GM23338 (cell line): Measurements from ENCODE around the gene FKBP2. TPM values are rescaled to one million over a fixed set of nuclear protein-coding genes. Genes with fewer than 3 reads are reported as not detected.
A peak's percentile ranks its signal among the peaks of the same experiment; 100 is the strongest.

Experiments used
- ATAC-seq: fragments of 200-7000 bp; cut with Tn5 transposase; 3 replicates; pipeline ENCODE4 v1.9.1; 2020
- DNase-seq: peaks from one replicate; pipeline ENCODE4 v3.0.0-alpha.2; 2015; ENCODE audit warnings: low spot score
- H2AFZ ChIP-seq: fragments of 200-600 bp; sonication (generic); 2 replicates; pipeline ENCODE4 v1.8.0; 2016; ENCODE audit warnings: antibody characterized with exemption, mild to moderate bottlenecking, moderate library complexity
- H3F3A ChIP-seq: fragments of 200-600 bp; sonication (generic); replicated peaks from 2 replicates; pipeline ENCODE4 v1.8.0; 2017; ENCODE audit warnings: antibody characterized with exemption, mixed run types, low read depth
- H3K27ac ChIP-seq: fragments of 200-600 bp; sonication (generic); 2 replicates; pipeline ENCODE4 v1.6.1; 2016; ENCODE audit warnings: low read depth
- H3K27me3 ChIP-seq: fragments of 200-600 bp; sonication (generic); 2 replicates; pipeline ENCODE4 v1.8.0; 2016; ENCODE audit warnings: mild to moderate bottlenecking, mixed run types, moderate library complexity; ENCODE audit not compliant: insufficient read depth
- H3K36me3 ChIP-seq: fragments of 200-600 bp; sonication (generic); 2 replicates; pipeline ENCODE4 v1.8.0; 2016; ENCODE audit warnings: mild to moderate bottlenecking; ENCODE audit not compliant: insufficient read depth
- H3K4me1 ChIP-seq: fragments of 200-600 bp; sonication (generic); 2 replicates; pipeline ENCODE4 v1.8.0; 2016; ENCODE audit warnings: mild to moderate bottlenecking, moderate library complexity; ENCODE audit not compliant: insufficient read depth
- H3K4me2 ChIP-seq: fragments of 200-600 bp; sonication (generic); 2 replicates; pipeline ENCODE4 v1.7.1; 2017; ENCODE audit warnings: mixed run types
- H3K4me3 ChIP-seq: fragments of 200-600 bp; sonication (generic); 2 replicates; pipeline ENCODE4 v1.6.1; 2016; ENCODE audit warnings: mixed run types
- H3K79me2 ChIP-seq: fragments of 200-600 bp; sonication (generic); replicated peaks from 2 replicates; pipeline ENCODE4 v1.8.0; 2017; ENCODE audit warnings: mild to moderate bottlenecking; ENCODE audit not compliant: insufficient read depth
- H3K9me2 ChIP-seq: fragments of 200-600 bp; sonication (generic); 2 replicates; pipeline ENCODE4 v1.8.0; 2017; ENCODE audit not compliant: insufficient read depth
- H4K20me1 ChIP-seq: fragments of 200-600 bp; sonication (generic); replicated peaks from 2 replicates; pipeline ENCODE4 v1.8.0; 2017; ENCODE audit warnings: mild to moderate bottlenecking; ENCODE audit not compliant: insufficient read depth
- H3K27ac Mint-ChIP-seq: 2 replicates; pipeline ENCODE4 v1.8.0; 2020; ENCODE audit warnings: inconsistent platforms, mild to moderate bottlenecking, moderate library complexity, mixed read lengths
- H3K27me3 Mint-ChIP-seq: 3 replicates; pipeline ENCODE4 v1.8.0; 2022; ENCODE audit warnings: low read depth, mild to moderate bottlenecking, moderate library complexity, mixed read lengths, inconsistent platforms; ENCODE audit not compliant: insufficient read depth, poor library complexity
- H3K36me3 Mint-ChIP-seq: 3 replicates; pipeline ENCODE4 v1.8.0; 2021; ENCODE audit warnings: low read depth, mild to moderate bottlenecking, inconsistent platforms, moderate library complexity, mixed read lengths
- H3K4me1 Mint-ChIP-seq: 3 replicates; pipeline ENCODE4 v1.8.0; 2020; ENCODE audit warnings: mild to moderate bottlenecking, inconsistent platforms, mixed read lengths
- H3K4me3 Mint-ChIP-seq: 3 replicates; pipeline ENCODE4 v1.8.0; 2021; ENCODE audit warnings: moderate library complexity, mild to moderate bottlenecking, inconsistent platforms, mixed read lengths
- H3K9me3 Mint-ChIP-seq: 3 replicates; pipeline ENCODE4 v1.8.0; 2020; ENCODE audit warnings: moderate library complexity, mild to moderate bottlenecking, inconsistent platforms, mixed read lengths
- CTCF ChIP-seq, 2 experiments: fragments of 200-600 bp in 1 of 2; sonication (generic) in 1 of 2; conservative IDR thresholded peaks; 2 replicates each; pipeline versions ENCODE4 v1.5.1 to v1.6.1; 2016 to 2017; ENCODE audit warnings: antibody characterized with exemption in 2 of 2, low read depth in 2 of 2, mild to moderate bottlenecking in 2 of 2, moderate library complexity in 1 of 2
- EZH2phosphoT487 ChIP-seq: fragments of 200-600 bp; sonication (generic); IDR thresholded peaks from one replicate; pipeline ENCODE4 v1.8.1; 2018; ENCODE audit warnings: antibody characterized with exemption; ENCODE audit not compliant: unreplicated experiment
- JUNB ChIP-seq: IDR thresholded peaks from one replicate; pipeline ENCODE4 v1.6.1; 2016; ENCODE audit warnings: antibody characterized with exemption; ENCODE audit not compliant: unreplicated experiment
- STAT1 ChIP-seq: IDR thresholded peaks from one replicate; pipeline ENCODE4 v1.6.1; 2016; ENCODE audit warnings: antibody characterized with exemption; ENCODE audit not compliant: unreplicated experiment
- ZNF331 ChIP-seq: fragments of 250-450 bp; sonication (Bioruptor Pico); IDR thresholded peaks from 2 replicates; pipeline ENCODE4 v1.5.0; 2020; ENCODE audit warnings: low read depth, mild to moderate bottlenecking, moderate library complexity
- ZNF462 ChIP-seq: fragments of 250-450 bp; sonication (Bioruptor Pico); IDR thresholded peaks from 2 replicates; pipeline ENCODE4 v1.5.0; 2020; ENCODE audit warnings: mild to moderate bottlenecking, moderate library complexity
- polyA plus RNA-seq: library from polyadenylated mRNA; unstranded; fragments of >200 nt; fragmentation: Nextera tagmentation; extraction: Ambion mirVana; gene quantifications from 2 replicates; pipeline ENCODE4 v1.2.1, GENCODE V29; 2016
- total RNA-seq: library from RNA; depleted of rRNA; stranded (reverse); fragments of >200 nt; shearing (Covaris generic); gene quantifications from 2 replicates; pipeline ENCODE4 v1.2.3, GENCODE V29; 2014

Gene FKBP2
- total and polyA plus RNA-seq, 2 experiments from 2014 or later, result 31.4 to 201 TPM

- TF ChIP-seq ZNF462 (no peak), CTCF (conservative IDR thresholded peaks at IDR 0.05; ENCODE audit: low read depth in 2 of 2) (no peak), JUNB (no peak), EZH2phosphoT487 (no peak), ZNF331 (CRISPR knock-in tag) (no peak)
Measured at GRCh38 chr11:64204080-64204440, 36.8 kb upstream of the FKBP2 start (continued).

GRCh38 chr11:64204464-64204989, 36.4 kb upstream of the FKBP2 start:
- peaks cover 64% of the 10 kb centered on the region for H3K36me3 Mint-ChIP-seq
- DNase-seq (peak; percentile 93), ATAC-seq (peak; percentile 85)
- Histone ChIP-seq H3F3A (peaks cover 46% of the 10 kb centered on the region), H3K27me3 (no peaks in the 10 kb centered on the region), H3K79me2 (0 out of 2 replicates have a peak, but pooled peaks cover 6% of the 10 kb centered on the region), H3K4me3 (no peak overlapping the region), H3K36me3 (peaks cover 45% of the 10 kb centered on the region), H3K9me2 (no peaks in the 10 kb centered on the region), H3K4me2 (no peak overlapping the region), H4K20me1 (peaks cover 31% of the 10 kb centered on the region), H2AFZ (no peak overlapping the region), H3K4me1 (no peaks in the 10 kb centered on the region; the same call in 1 of the 2 replicates), H3K27ac (no peak overlapping the region)
- H3K27ac Mint-ChIP-seq, result peak overlapping the region; percentile 67
- peak; percentile 83 to 92 for TF ChIP-seq CTCF (conservative IDR thresholded peaks at IDR 0.05; ENCODE audit: low read depth in 2 of 2)
- TF ChIP-seq STAT1, result no peak
- H3K9me3 Mint-ChIP-seq, result no peaks in the 10 kb centered on the region
- H3K4me3 Mint-ChIP-seq, result no peak overlapping the region
- peaks cover 18% of the 10 kb centered on the region for H3K4me1 Mint-ChIP-seq
- peaks cover 16% of the 10 kb centered on the region for H3K27me3 Mint-ChIP-seq
